Smooth muscle cell (in vitro differentiated cells): ENCODE results near the gene GAN. TPM values are rescaled to one million over a fixed set of nuclear protein-coding genes. Genes with fewer than 3 reads are reported as not detected.

Experiments used
- DNase-seq: peaks from one replicate; lab custom pipeline; 2025; ENCODE audit not compliant: unreplicated experiment; lab: John Stamatoyannopoulos, UW
- H2AFZ ChIP-seq: fragments of 200-600 bp; sonication (generic); 2 replicates; pipeline ENCODE4 v1.6.0; 2016; ENCODE audit warnings: antibody characterized with exemption, low read depth, mild to moderate bottlenecking
- H3F3A ChIP-seq: fragments of 200-600 bp; sonication (generic); 2 replicates; pipeline ENCODE4 v1.6.0; 2017; ENCODE audit warnings: antibody characterized with exemption, low read depth
- H3K27ac ChIP-seq: fragments of 200-600 bp; sonication (generic); 2 replicates; pipeline ENCODE4 v1.5.1; 2016; ENCODE audit warnings: low read depth, mild to moderate bottlenecking
- H3K27me3 ChIP-seq: fragments of 200-600 bp; sonication (generic); 2 replicates; pipeline ENCODE4 v1.6.1; 2016; ENCODE audit warnings: low read depth, mild to moderate bottlenecking
- H3K36me3 ChIP-seq: fragments of 200-600 bp; sonication (generic); 2 replicates; pipeline ENCODE4 v1.5.1; 2016; ENCODE audit warnings: low read depth
- H3K4me1 ChIP-seq: fragments of 200-600 bp; sonication (generic); 2 replicates; pipeline ENCODE4 v1.5.1; 2016; ENCODE audit warnings: low read depth
- H3K4me2 ChIP-seq: fragments of 200-600 bp; sonication (generic); 2 replicates; pipeline ENCODE4 v1.6.0; 2016; ENCODE audit warnings: mild to moderate bottlenecking
- H3K4me3 ChIP-seq: fragments of 200-600 bp; sonication (generic); 2 replicates; pipeline ENCODE4 v1.5.1; 2016; ENCODE audit warnings: mild to moderate bottlenecking
- H3K79me2 ChIP-seq: fragments of 200-600 bp; sonication (generic); 2 replicates; pipeline ENCODE4 v1.6.0; 2016; ENCODE audit warnings: low read depth, mild to moderate bottlenecking
- H3K9ac ChIP-seq: fragments of 200-600 bp; sonication (generic); 2 replicates; pipeline ENCODE4 v1.6.0; 2016; ENCODE audit warnings: low read depth
- H3K9me3 ChIP-seq: fragments of 200-600 bp; sonication (generic); replicated peaks from 2 replicates; pipeline ENCODE4 v1.5.1; 2016; ENCODE audit warnings: low read depth
- H4K20me1 ChIP-seq: fragments of 200-600 bp; sonication (generic); 2 replicates; pipeline ENCODE4 v1.6.0; 2016; ENCODE audit warnings: low read depth
- WGBS: methylation state at CpG from one replicate; pipeline ENCODE4 v1.1.7; 2016; ENCODE audit warnings: low lambda C conversion rate; 5-methylcytosine and 5-hydroxymethylcytosine counted together
- polyA plus RNA-seq: library from polyadenylated mRNA; unstranded; fragments of >200 nt; fragmentation: Nextera tagmentation; extraction: Ambion mirVana; gene quantifications from 2 replicates; pipeline ENCODE4 v1.2.1, GENCODE V29; 2016
- total RNA-seq: library from RNA; depleted of rRNA; stranded (reverse); fragments of >200 nt; gene quantifications from 2 replicates; pipeline ENCODE4 v1.2.3, GENCODE V29; 2014
- TF ChIP-seq, protein P1 (sequence below): fragments of 200-600 bp; sonication (generic); IDR thresholded peaks from 2 replicates; pipeline ENCODE4 v1.5.1; 2017; ENCODE audit warnings: borderline replicate concordance, mild to moderate bottlenecking, antibody characterized with exemption; ENCODE audit not compliant: insufficient read depth, poor library complexity, severe bottlenecking

GAN gene
- total and polyA plus RNA-seq, 2 experiments from 2014 or later: 1.2 to 14.6 TPM

DNA sequence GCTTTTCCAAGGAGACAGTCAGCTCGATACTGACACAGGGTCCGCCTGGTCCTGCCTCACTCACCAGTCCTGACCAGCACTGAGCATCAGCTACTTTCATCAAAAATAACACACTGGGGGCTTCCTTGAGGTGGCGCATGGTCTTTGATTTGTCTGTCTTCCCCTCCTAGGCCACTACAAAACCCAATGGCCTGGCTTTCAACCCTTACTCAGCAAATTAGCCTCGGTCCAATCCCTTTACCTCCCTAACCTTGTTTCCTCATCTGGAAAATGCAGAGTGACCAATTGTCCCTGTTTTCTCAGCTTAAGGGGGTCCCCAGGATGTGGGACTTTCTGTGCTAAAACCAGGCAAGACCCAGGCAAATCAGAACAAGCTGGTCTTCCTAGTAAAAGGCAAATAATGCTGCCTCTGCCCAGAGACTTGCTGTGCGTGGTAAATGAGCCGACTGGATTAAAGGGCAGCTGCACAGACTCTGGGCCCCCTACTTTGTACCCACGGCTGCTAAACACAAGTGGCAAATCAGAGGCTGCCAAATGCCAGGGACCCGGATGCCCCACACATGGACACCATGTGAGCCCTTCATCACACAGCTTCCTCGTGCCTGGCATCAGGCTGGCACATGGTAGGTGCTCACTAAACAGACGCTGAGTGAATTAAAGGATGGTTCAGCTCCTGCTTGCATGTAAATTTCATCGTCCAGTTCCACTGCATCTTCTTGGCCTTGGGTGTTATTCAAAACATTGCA, 98.7 kb downstream of the GAN start:
- H4K20me1 ChIP-seq: no peaks in the 10 kb centered on the region
- H3K4me3 ChIP-seq: no peak overlapping the region
- H2AFZ ChIP-seq: no peak overlapping the region
- TF ChIP-seq, protein P1, sequence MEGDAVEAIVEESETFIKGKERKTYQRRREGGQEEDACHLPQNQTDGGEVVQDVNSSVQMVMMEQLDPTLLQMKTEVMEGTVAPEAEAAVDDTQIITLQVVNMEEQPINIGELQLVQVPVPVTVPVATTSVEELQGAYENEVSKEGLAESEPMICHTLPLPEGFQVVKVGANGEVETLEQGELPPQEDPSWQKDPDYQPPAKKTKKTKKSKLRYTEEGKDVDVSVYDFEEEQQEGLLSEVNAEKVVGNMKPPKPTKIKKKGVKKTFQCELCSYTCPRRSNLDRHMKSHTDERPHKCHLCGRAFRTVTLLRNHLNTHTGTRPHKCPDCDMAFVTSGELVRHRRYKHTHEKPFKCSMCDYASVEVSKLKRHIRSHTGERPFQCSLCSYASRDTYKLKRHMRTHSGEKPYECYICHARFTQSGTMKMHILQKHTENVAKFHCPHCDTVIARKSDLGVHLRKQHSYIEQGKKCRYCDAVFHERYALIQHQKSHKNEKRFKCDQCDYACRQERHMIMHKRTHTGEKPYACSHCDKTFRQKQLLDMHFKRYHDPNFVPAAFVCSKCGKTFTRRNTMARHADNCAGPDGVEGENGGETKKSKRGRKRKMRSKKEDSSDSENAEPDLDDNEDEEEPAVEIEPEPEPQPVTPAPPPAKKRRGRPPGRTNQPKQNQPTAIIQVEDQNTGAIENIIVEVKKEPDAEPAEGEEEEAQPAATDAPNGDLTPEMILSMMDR: no peak
- H3F3A ChIP-seq: no peaks in the 10 kb centered on the region
- no peak overlapping the region for H3K4me2 ChIP-seq
- H3K9me3 ChIP-seq: no peaks in the 10 kb centered on the region
- no peaks in the 10 kb centered on the region for H3K4me1 ChIP-seq
- H3K36me3 ChIP-seq: no peaks in the 10 kb centered on the region
- H3K27me3 ChIP-seq: no peaks in the 10 kb centered on the region
- no peak overlapping the region for H3K9ac ChIP-seq
- no peak overlapping the region for H3K27ac ChIP-seq
- no peaks in the 10 kb centered on the region for H3K79me2 ChIP-seq
- no peak for DNase-seq
- 82% methylated on average over 11 of the region's 11 CpGs for WGBS

DNA sequence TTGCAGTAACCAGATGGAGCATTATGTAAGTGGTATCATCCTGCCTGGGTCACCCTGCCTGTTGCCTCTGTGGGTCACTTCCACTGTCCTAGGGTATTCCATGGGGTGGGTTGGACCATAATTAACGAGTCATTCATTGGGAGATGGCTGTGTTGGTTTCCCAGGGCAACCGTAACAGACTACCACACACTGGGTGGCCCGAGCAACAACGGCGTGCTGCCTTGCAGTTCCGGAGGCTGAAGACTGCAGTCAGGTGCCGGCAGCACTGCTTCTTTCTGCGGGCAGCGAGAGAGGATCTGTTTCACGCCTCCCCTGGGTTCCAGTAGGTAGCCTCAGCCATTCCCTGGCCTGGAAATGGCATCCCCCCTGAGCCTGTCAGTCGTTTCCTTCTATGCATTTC, 101.0 kb downstream of the GAN start:
- no peak overlapping the region for H3K4me2 ChIP-seq
- 69% methylated on average over 11 of the region's 11 CpGs for WGBS
- no peak overlapping the region for H3K9ac ChIP-seq
- no peak overlapping the region for H3K4me3 ChIP-seq
- TF ChIP-seq, protein P1: no peak
- DNase-seq: no peak
- no peaks in the 10 kb centered on the region for H3K27me3 ChIP-seq
- H4K20me1 ChIP-seq: no peaks in the 10 kb centered on the region
- H3K27ac ChIP-seq: no peak overlapping the region
- H3K9me3 ChIP-seq: no peaks in the 10 kb centered on the region
- H3F3A ChIP-seq: no peaks in the 10 kb centered on the region
- H3K4me1 ChIP-seq: no peaks in the 10 kb centered on the region
- no peaks in the 10 kb centered on the region for H3K79me2 ChIP-seq
- no peaks in the 10 kb centered on the region for H3K36me3 ChIP-seq
- no peak overlapping the region for H2AFZ ChIP-seq

DNA sequence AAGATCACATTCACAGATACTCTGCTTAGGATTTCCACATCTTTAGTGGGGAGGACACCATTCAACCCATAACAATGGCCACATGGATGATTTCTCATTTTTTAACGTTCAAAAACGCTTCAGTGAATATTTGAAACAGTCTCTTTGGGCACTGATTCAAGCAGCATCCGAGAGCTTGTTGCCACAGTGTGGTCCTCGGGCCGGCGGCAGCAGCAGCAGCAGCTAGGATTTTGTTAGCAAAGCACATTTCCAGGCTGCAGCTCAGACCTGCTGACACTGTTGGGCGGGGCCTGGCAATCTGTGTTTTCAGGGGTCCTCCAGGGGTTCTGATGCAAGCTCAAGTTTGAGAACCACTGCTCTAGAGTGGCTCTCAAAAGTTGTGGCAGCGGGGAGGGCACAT, 102.0 kb downstream of the GAN start:
- H3K9me3 ChIP-seq: no peaks in the 10 kb centered on the region
- H4K20me1 ChIP-seq: no peaks in the 10 kb centered on the region
- H3K27ac ChIP-seq: no peak overlapping the region
- no peaks in the 10 kb centered on the region for H3K36me3 ChIP-seq
- 88% methylated on average over 8 of the region's 8 CpGs for WGBS
- no peak overlapping the region for H3K4me3 ChIP-seq
- no peak overlapping the region for H3K9ac ChIP-seq
- no peaks in the 10 kb centered on the region for H3K27me3 ChIP-seq
- no peaks in the 10 kb centered on the region for H3F3A ChIP-seq
- no peaks in the 10 kb centered on the region for H3K79me2 ChIP-seq
- H3K4me1 ChIP-seq: no peaks in the 10 kb centered on the region
- H2AFZ ChIP-seq: no peak overlapping the region
- TF ChIP-seq, protein P1: no peak
- H3K4me2 ChIP-seq: no peak overlapping the region
- DNase-seq: no peak

DNA sequence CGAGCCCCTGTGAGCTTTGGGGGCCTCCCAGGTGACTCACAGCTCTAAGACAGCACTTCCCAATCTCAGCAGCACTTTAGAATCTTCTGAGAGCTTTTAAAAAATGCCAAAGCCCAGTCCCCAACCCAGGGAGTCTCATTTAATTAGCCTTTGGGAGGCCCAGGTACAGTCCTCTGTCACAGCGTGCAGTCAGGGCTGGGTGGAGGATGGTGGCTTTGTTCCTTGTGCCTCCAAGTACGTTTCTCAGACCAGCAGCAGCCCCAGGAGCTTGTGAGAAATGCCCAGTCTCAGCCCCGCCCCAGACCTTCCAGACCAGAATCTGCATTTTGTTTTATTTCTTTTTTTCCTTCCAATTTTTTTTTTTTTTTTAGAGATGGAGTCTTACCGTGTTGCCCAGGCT, 102.4 kb downstream of the GAN start:
- TF ChIP-seq, protein P1: no peak
- H2AFZ ChIP-seq: no peak overlapping the region
- no peaks in the 10 kb centered on the region for H3K27me3 ChIP-seq
- 88% methylated on average over 5 of the region's 5 CpGs for WGBS
- no peaks in the 10 kb centered on the region for H3K79me2 ChIP-seq
- H3K4me2 ChIP-seq: no peak overlapping the region
- H3K36me3 ChIP-seq: no peaks in the 10 kb centered on the region
- no peak overlapping the region for H3K27ac ChIP-seq
- H3K9me3 ChIP-seq: no peaks in the 10 kb centered on the region
- no peak for DNase-seq
- no peaks in the 10 kb centered on the region for H3F3A ChIP-seq
- no peaks in the 10 kb centered on the region for H3K4me1 ChIP-seq
- no peak overlapping the region for H3K9ac ChIP-seq
- no peaks in the 10 kb centered on the region for H4K20me1 ChIP-seq
- H3K4me3 ChIP-seq: no peak overlapping the region
